Ishikawa (cell line): ENCODE results near the gene TTK.

Experiments used
- CEBPB ChIP-seq: IDR thresholded peaks from 2 replicates; pipeline ENCODE4 v1.6.1; 2012
- CREB1 ChIP-seq: IDR thresholded peaks from 2 replicates; pipeline ENCODE4 v1.6.1; 2012; ENCODE audit warnings: low read depth
- EGR1 ChIP-seq: IDR thresholded peaks from 2 replicates; pipeline ENCODE4 v1.6.1; 2012
- EP300 ChIP-seq: IDR thresholded peaks from 2 replicates; pipeline ENCODE4 v1.6.1; 2012; ENCODE audit warnings: borderline replicate concordance
- FOXM1 ChIP-seq: IDR thresholded peaks from 2 replicates; pipeline ENCODE4 v1.6.1; 2012; ENCODE audit warnings: low read depth, borderline replicate concordance
- NFIC ChIP-seq: IDR thresholded peaks from 2 replicates; pipeline ENCODE4 v1.6.1; 2012
- RAD21 ChIP-seq: IDR thresholded peaks from 2 replicates; pipeline ENCODE4 v1.6.1; 2012; ENCODE audit warnings: low read depth
- TAF1 ChIP-seq: IDR thresholded peaks from 2 replicates; pipeline ENCODE4 v1.6.1; 2012; ENCODE audit warnings: low read depth, mild to moderate bottlenecking
- TCF12 ChIP-seq: IDR thresholded peaks from 2 replicates; pipeline ENCODE4 v1.6.1; 2012; ENCODE audit warnings: low read depth
- TEAD4 ChIP-seq: IDR thresholded peaks from 2 replicates; pipeline ENCODE4 v1.6.1; 2012
- YY1 ChIP-seq: IDR thresholded peaks from 2 replicates; pipeline ENCODE4 v1.6.1; 2012; ENCODE audit warnings: low read depth
- ZBTB7A ChIP-seq: IDR thresholded peaks from 2 replicates; pipeline ENCODE4 v1.6.1; 2012; ENCODE audit warnings: low read depth
- TF ChIP-seq, protein P1 (sequence below): IDR thresholded peaks from 2 replicates; pipeline ENCODE4 v1.6.1; 2012; ENCODE audit warnings: low read depth, mild to moderate bottlenecking
- TF ChIP-seq, protein P2 (sequence below): IDR thresholded peaks from 2 replicates; pipeline ENCODE4 v1.6.1; 2012
- TF ChIP-seq, protein P3 (sequence below): IDR thresholded peaks from 2 replicates; pipeline ENCODE4 v1.6.1; 2012

TTK gene

DNA sequence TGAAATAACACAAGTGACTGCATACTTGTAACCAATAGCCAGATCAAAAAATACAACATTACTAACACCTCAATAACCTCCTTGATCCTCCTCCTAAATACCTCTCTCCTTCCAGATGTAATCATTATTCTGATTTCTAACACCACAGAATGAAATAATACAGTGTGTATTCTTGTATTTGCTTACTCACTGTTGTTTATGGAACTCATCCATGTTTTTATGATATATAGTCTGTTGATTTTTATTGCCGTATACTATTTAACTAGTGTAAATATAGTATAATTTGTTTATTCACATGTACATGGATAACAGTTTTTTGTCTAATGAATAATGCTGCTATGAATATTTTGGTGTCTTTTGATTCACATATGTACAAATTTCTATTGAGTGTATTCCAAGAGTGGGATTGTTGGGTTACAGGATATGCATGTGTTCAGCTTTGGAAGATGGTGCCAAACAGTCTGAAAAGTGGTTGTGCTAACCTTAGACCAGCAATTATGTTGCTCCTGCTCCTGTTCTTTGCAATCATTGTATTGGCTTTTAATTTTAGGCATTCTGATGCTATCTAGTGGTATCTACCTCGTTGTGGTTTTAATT is 11.5 kb downstream of the TTK start:
- TF ChIP-seq, protein P1, sequence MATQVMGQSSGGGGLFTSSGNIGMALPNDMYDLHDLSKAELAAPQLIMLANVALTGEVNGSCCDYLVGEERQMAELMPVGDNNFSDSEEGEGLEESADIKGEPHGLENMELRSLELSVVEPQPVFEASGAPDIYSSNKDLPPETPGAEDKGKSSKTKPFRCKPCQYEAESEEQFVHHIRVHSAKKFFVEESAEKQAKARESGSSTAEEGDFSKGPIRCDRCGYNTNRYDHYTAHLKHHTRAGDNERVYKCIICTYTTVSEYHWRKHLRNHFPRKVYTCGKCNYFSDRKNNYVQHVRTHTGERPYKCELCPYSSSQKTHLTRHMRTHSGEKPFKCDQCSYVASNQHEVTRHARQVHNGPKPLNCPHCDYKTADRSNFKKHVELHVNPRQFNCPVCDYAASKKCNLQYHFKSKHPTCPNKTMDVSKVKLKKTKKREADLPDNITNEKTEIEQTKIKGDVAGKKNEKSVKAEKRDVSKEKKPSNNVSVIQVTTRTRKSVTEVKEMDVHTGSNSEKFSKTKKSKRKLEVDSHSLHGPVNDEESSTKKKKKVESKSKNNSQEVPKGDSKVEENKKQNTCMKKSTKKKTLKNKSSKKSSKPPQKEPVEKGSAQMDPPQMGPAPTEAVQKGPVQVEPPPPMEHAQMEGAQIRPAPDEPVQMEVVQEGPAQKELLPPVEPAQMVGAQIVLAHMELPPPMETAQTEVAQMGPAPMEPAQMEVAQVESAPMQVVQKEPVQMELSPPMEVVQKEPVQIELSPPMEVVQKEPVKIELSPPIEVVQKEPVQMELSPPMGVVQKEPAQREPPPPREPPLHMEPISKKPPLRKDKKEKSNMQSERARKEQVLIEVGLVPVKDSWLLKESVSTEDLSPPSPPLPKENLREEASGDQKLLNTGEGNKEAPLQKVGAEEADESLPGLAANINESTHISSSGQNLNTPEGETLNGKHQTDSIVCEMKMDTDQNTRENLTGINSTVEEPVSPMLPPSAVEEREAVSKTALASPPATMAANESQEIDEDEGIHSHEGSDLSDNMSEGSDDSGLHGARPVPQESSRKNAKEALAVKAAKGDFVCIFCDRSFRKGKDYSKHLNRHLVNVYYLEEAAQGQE, result no peak
- TF ChIP-seq TCF12 (no peak), EP300 (no peak), ZBTB7A (no peak), EGR1 (no peak), NFIC (no peak), TEAD4 (no peak), CREB1 (no peak), RAD21 (no peak), FOXM1 (no peak)
- TF ChIP-seq, protein P2, sequence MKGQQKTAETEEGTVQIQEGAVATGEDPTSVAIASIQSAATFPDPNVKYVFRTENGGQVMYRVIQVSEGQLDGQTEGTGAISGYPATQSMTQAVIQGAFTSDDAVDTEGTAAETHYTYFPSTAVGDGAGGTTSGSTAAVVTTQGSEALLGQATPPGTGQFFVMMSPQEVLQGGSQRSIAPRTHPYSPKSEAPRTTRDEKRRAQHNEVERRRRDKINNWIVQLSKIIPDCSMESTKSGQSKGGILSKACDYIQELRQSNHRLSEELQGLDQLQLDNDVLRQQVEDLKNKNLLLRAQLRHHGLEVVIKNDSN, result no peak

DNA sequence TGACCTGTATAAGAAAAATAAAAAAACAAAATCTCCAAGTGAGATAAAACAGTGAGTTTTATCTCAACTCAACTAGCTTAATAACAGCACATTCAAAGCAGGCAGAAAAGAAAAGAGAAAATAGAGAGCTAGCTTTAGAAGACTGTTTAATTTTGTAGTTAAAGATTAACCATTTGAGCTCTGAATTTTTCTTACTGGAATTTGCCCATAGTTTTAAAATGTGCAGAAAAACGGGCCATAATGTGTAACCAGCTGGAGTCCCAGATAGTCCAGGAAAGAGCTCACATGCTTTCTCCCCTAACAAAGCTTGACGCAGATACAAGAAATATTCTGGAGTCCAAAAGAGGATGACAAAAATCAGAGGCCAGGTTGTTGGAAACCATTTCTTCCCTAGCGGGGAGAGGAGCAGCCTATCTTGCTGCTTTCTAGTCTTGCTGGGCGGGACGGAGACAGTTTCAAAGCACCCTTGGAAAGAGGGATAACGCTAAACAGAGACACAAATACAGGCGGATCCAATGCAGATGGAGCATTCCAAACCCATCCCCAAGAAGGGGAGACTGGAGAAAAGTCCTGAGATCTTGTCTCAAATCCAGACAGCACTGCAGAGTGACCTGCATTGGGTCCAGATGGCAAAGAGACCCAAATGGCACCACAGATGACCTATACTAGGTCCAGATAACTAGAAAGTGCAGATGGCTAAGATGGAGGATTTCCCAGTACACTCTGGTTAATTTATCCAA is 16.1 kb downstream of the TTK start:
- TF ChIP-seq CREB1 (no peak), ZBTB7A (no peak), TAF1 (no peak), YY1 (no peak), TCF12 (no peak), FOXM1 (no peak), EGR1 (no peak)
- TF ChIP-seq, protein P2, result no peak
- TF ChIP-seq, protein P1, result no peak

DNA sequence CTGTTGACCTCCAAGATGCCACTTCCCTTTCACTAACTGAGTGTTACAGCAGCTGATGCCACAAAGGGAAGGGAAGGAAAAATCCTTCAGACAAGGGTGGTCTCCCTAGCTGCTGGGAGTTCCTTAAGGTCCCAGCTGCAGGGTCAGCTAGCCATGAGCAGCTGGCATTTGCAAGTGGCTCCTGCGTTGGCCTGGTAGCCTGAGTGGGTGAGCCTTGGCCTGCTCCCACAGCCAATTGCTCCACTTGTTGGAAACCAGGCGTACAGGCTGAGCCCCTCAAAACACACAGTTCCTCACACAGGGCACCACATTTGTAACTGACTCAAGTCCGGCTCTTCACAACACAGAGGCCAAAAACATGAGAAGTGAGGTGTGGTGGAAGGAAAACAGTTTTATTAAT is 16.7 kb downstream of the TTK start:
- TF ChIP-seq, protein P1, result no peak
- no peak for TF ChIP-seq TEAD4

DNA sequence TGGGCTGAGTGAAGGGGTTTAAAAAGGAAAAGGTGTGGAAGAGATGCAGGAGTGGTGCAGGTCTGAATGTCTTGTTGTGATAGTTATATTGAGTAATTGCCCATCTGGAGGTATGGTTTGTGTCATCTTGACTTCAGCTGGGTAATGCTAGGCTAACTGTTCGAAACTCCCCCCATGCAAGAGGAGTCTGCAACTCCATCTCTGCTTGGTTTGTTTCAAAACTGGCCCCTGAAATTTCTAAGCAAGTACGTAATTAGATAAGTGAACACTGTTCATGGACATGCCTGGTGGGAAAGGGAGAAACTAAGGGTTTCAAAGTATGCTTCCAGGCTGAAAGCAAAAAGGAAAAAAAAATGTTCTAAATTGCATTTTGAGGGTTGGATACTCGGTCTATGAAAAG is 17.1 kb downstream of the TTK start:
- TF ChIP-seq NFIC (no peak), TCF12 (no peak)
- TF ChIP-seq, protein P3, sequence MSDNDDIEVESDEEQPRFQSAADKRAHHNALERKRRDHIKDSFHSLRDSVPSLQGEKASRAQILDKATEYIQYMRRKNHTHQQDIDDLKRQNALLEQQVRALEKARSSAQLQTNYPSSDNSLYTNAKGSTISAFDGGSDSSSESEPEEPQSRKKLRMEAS, result no peak

DNA sequence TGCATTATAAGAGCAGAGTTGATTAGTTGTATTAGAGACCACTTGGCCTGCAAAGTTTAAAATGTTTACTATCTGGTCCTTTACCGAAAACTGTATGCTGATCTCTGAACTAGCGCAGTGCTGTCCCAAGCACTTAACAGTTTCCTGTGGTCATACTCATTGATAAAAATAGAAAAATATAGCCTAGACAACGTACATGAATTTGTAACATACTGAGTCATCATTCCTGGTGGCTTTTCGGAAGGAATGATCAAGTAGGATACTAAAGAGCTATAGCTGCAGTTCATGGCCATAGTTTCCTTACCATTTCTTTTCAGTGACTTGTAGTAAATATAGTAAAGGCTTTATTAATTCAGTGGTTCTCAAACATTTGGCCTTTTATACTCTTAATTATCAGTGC is 18.4 kb downstream of the TTK start:
- TF ChIP-seq TEAD4 (no peak), CREB1 (no peak), CEBPB (no peak), TCF12 (no peak), EGR1 (no peak), RAD21 (no peak), TAF1 (no peak), EP300 (no peak), ZBTB7A (no peak), YY1 (no peak)
- TF ChIP-seq, protein P1, result no peak
- TF ChIP-seq, protein P3, result no peak
- TF ChIP-seq, protein P2, result no peak
